ENCODE results near the gene NFYC.

- TF ChIP-seq POLR2A (IDR thresholded peaks at IDR 0.05) (no peak), CTCF (IDR thresholded peaks at IDR 0.05) (no peak)
Observed at GRCh38 chr1:40756523-40756922, 65.0 kb downstream of the NFYC start.
